Neural cell (in vitro differentiated cells): ENCODE data around the gene TFCP2L1. TPM values are rescaled to one million over a fixed set of nuclear protein-coding genes. Genes with fewer than 3 reads are reported as not detected.

Experiments
- H2AFZ ChIP-seq: fragments of 200-600, 300-800 bp; sonication (generic), shearing (Covaris generic); 2 replicates; pipeline ENCODE4 v1.6.0; 2014; ENCODE audit warnings: low read depth, mild to moderate bottlenecking, antibody characterized with exemption, low read length, moderate library complexity
- H3F3A ChIP-seq: fragments of 200-600 bp; shearing (Covaris generic); 2 replicates; pipeline ENCODE4 v1.6.1; 2016; ENCODE audit warnings: mild to moderate bottlenecking, moderate library complexity, mixed read lengths, antibody characterized with exemption, low read length; ENCODE audit not compliant: insufficient read depth, poor library complexity, severe bottlenecking
- H3K27ac ChIP-seq: fragments of 200-600, 300-800 bp; sonication (generic), shearing (Covaris generic); 2 replicates; pipeline ENCODE4 v1.5.1; 2014; ENCODE audit warnings: mild to moderate bottlenecking, low read length, moderate library complexity
- H3K27me3 ChIP-seq: fragments of 300-800, 200-600 bp; sonication (generic), shearing (Covaris generic); 2 replicates; pipeline ENCODE4 v1.6.0; 2014; ENCODE audit warnings: mild to moderate bottlenecking, low read depth, low read length, moderate library complexity; ENCODE audit not compliant: insufficient read depth
- H3K36me3 ChIP-seq: fragments of 300-800, 200-600 bp; sonication (generic), shearing (Covaris generic); 2 replicates; pipeline ENCODE4 v1.5.1; 2014; ENCODE audit warnings: mild to moderate bottlenecking, antibody characterized with exemption, low read length, moderate library complexity; ENCODE audit not compliant: insufficient read depth
- H3K4me2 ChIP-seq: fragments of 300-800, 200-600 bp; sonication (generic), shearing (Covaris generic); 2 replicates; pipeline ENCODE4 v1.6.0; 2014; ENCODE audit warnings: mild to moderate bottlenecking, low read length
- H3K4me3 ChIP-seq: fragments of 300-800, 200-600 bp; sonication (generic), shearing (Covaris generic); 2 replicates; pipeline ENCODE4 v1.5.1; 2014; ENCODE audit warnings: mild to moderate bottlenecking, low read length, moderate library complexity
- H3K79me2 ChIP-seq: fragments of 200-600 bp; shearing (Covaris generic); replicated peaks from 2 replicates; pipeline ENCODE4 v1.6.0; 2014; ENCODE audit warnings: mild to moderate bottlenecking, low read length, moderate library complexity; ENCODE audit not compliant: insufficient read depth
- H3K9ac ChIP-seq: fragments of 300-800, 200-600 bp; sonication (generic), shearing (Covaris generic); 2 replicates; pipeline ENCODE4 v1.6.1; 2016; ENCODE audit warnings: mild to moderate bottlenecking, low read length, mixed read lengths
- H3K9me2 ChIP-seq: fragments of 200-600 bp; shearing (Covaris generic); 2 replicates; pipeline ENCODE4 v1.6.1; 2016; ENCODE audit warnings: mild to moderate bottlenecking, low read length, mixed read lengths; ENCODE audit not compliant: insufficient read depth
- H3K9me3 ChIP-seq: fragments of 200-600, 300-800 bp; sonication (generic), shearing (Covaris generic); 2 replicates; pipeline ENCODE4 v1.6.1; 2016; ENCODE audit warnings: mild to moderate bottlenecking, mixed run types, low read length, moderate library complexity, mixed read lengths
- H4K20me1 ChIP-seq: fragments of 200-600 bp; shearing (Covaris generic); 2 replicates; pipeline ENCODE4 v1.6.1; 2016; ENCODE audit warnings: mild to moderate bottlenecking, mixed run types; ENCODE audit not compliant: insufficient read depth
- EP300 ChIP-seq: fragments of 450-650 bp; conservative IDR thresholded peaks from 2 replicates; pipeline ENCODE4 v1.6.1; 2014; ENCODE audit warnings: antibody characterized with exemption, mild to moderate bottlenecking, moderate library complexity; ENCODE audit not compliant: poor library complexity, severe bottlenecking
- EZH2 ChIP-seq: fragments of 200-600, 300-800 bp; shearing (Covaris generic), sonication (generic); IDR thresholded peaks from 2 replicates; pipeline ENCODE4 v1.6.1; 2014; ENCODE audit warnings: antibody characterized with exemption, low read length, borderline replicate concordance, mild to moderate bottlenecking; ENCODE audit not compliant: insufficient read depth, poor library complexity, severe bottlenecking
- MXI1 ChIP-seq: fragments of 450-650 bp; conservative IDR thresholded peaks from 2 replicates; pipeline ENCODE4 v1.6.1; 2014; ENCODE audit warnings: antibody characterized with exemption, mild to moderate bottlenecking; ENCODE audit not compliant: poor library complexity, severe bottlenecking
- POLR2AphosphoS5 ChIP-seq: IDR thresholded peaks from 2 replicates; pipeline ENCODE4 v1.6.1; 2012
- RAD21 ChIP-seq: fragments of 450-650 bp; conservative IDR thresholded peaks from 2 replicates; pipeline ENCODE4 v1.6.1; 2014; ENCODE audit warnings: antibody characterized with exemption, mild to moderate bottlenecking, moderate library complexity
- SMC3 ChIP-seq: fragments of 450-650 bp; conservative IDR thresholded peaks from 2 replicates; pipeline ENCODE4 v1.6.1; 2014; ENCODE audit warnings: antibody characterized with exemption, mild to moderate bottlenecking, moderate library complexity; ENCODE audit not compliant: poor library complexity
- TAF1 ChIP-seq: IDR thresholded peaks from 2 replicates; pipeline ENCODE4 v1.6.1; 2012; ENCODE audit warnings: low read depth
- polyA plus RNA-seq: library from polyadenylated mRNA; depleted of rRNA; stranded (reverse); fragments of >200 nt; gene quantifications from 2 replicates; pipeline ENCODE4 v1.2.3, GENCODE V29; 2014
- TF ChIP-seq, protein P1 (sequence below): fragments of 450-650 bp; IDR thresholded peaks from 2 replicates; pipeline ENCODE4 v1.5.1; 2014; ENCODE audit warnings: antibody characterized with exemption, mild to moderate bottlenecking, moderate library complexity; ENCODE audit not compliant: poor library complexity, severe bottlenecking
- TF ChIP-seq, protein P2 (sequence below): IDR thresholded peaks from 2 replicates; pipeline ENCODE4 v1.6.1; 2012; ENCODE audit warnings: borderline replicate concordance

TFCP2L1 gene
- polyA plus RNA-seq, 1 donor from 2014 or later, result 0.04 TPM

DNA sequence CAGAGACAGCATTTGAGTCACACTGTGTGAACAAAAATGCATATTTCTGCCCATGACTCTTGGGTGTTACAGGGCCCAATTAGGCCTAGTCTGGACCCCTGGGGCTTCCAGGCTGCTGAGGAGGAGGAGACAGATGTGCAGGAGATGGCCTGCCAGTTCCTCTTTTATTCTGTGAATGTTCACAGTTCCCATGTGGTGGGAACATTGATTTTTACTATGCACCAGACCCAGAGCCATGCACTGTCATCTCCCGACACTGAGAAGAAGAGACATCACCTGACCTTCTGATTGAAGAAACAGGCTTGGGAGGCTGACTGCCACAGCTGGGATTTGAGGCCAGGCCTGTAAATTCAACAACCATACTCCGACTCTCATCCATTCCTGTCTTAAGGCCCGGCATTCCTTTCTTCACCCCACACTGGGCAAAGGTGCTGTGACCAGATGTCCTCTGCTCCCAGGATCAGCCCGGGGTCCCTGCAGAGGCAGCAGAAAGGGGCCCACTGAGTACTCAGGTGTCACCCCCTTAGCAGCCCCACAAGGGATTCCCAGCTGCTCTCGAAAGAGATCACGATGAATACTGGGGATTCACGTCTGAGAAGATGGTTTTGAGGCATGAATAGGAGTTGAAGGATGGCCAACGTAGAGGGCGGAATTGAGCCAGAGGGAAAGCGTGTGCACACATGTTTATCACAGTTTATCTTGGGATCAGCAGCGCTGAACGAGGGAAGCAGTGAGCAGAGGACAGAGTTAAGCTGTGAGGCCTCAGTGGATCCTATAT lies 3.6 kb upstream of the TFCP2L1 start:
- no peak overlapping the region for H3K9ac ChIP-seq
- no peak overlapping the region for H3K27ac ChIP-seq
- H3K9me2 ChIP-seq, result no peaks in the 10 kb centered on the region
- no peak for TF ChIP-seq EP300
- no peak for TF ChIP-seq EZH2
- no peak for TF ChIP-seq SMC3
- TF ChIP-seq TAF1, result no peak
- no peak for TF ChIP-seq RAD21
- no peak for TF ChIP-seq POLR2AphosphoS5
- no peaks in the 10 kb centered on the region for H3F3A ChIP-seq
- H3K4me3 ChIP-seq, result no peak overlapping the region
- H3K36me3 ChIP-seq, result no peaks in the 10 kb centered on the region
- H3K4me2 ChIP-seq, result no peak overlapping the region
- H3K27me3 ChIP-seq, result peaks cover 29% of the 10 kb centered on the region
- no peaks in the 10 kb centered on the region for H4K20me1 ChIP-seq
- H2AFZ ChIP-seq, result no peak overlapping the region
- no peaks in the 10 kb centered on the region for H3K9me3 ChIP-seq
- no peaks in the 10 kb centered on the region for H3K79me2 ChIP-seq

DNA sequence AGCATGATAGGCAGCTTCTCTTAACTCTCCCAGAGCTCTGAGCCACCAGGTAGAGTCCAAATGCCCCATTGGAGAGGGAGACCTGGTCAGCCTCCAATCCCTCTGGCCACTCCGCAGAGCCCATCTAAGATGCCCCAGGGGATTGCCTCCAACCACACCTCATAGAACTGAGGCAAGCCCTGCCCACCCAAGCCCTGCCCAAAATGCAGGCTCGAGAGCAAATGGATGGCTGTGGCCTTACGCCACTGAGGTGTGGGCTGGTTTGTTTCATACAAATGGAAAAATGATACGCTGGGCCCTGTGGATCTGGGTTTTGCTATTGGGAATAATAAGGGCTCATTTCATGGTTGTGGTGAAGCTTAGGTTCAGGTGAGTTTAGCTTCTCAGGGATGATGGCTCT lies 3.0 kb upstream of the TFCP2L1 start:
- Histone ChIP-seq H3K9me2 (no peaks in the 10 kb centered on the region), H3K36me3 (no peaks in the 10 kb centered on the region), H4K20me1 (no peaks in the 10 kb centered on the region), H3K27me3 (peaks cover 36% of the 10 kb centered on the region), H3K4me3 (no peak overlapping the region), H3F3A (no peaks in the 10 kb centered on the region), H3K9ac (no peak overlapping the region), H3K9me3 (no peaks in the 10 kb centered on the region), H2AFZ (no peak overlapping the region), H3K79me2 (no peaks in the 10 kb centered on the region), H3K27ac (no peak overlapping the region), H3K4me2 (no peak overlapping the region)
- no peak for TF ChIP-seq EZH2
- TF ChIP-seq RAD21, result no peak
- no peak for TF ChIP-seq SMC3

DNA sequence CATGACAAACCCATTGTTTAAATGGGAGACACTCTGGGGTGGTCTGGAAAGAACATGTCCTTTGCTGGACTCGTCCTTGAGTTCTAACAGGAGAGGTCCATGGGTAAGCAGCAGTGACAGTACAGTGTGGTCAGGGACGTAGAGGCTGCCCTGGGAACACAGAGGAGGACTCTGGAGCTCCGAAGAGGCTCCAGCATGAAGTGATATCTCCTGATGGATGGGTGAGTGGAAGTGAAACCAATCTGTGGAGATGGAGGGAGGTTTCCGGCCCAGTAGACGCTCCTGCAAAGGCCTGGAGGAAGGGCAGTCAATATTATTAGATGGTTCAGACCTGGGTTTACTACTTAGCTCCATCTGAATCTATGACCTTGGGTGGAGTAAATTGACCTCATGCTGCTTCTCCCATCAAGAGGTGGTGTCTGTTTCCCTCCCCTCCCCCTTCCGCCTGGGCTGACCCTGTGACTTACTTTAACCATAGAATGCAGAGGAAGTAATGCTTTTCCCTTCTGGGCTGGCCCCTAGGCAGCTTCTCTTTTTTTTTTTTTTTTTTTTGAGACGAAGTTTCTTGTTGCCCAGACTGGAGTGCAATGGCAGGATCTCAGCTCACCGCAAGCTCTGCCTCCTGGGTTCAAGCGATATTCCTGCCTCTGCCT lies 2.3 kb upstream of the TFCP2L1 start:
- TF ChIP-seq, protein P1, sequence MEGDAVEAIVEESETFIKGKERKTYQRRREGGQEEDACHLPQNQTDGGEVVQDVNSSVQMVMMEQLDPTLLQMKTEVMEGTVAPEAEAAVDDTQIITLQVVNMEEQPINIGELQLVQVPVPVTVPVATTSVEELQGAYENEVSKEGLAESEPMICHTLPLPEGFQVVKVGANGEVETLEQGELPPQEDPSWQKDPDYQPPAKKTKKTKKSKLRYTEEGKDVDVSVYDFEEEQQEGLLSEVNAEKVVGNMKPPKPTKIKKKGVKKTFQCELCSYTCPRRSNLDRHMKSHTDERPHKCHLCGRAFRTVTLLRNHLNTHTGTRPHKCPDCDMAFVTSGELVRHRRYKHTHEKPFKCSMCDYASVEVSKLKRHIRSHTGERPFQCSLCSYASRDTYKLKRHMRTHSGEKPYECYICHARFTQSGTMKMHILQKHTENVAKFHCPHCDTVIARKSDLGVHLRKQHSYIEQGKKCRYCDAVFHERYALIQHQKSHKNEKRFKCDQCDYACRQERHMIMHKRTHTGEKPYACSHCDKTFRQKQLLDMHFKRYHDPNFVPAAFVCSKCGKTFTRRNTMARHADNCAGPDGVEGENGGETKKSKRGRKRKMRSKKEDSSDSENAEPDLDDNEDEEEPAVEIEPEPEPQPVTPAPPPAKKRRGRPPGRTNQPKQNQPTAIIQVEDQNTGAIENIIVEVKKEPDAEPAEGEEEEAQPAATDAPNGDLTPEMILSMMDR, result no peak
- TF ChIP-seq SMC3 (no peak), MXI1 (no peak), POLR2AphosphoS5 (no peak), EZH2 (no peak), TAF1 (no peak), RAD21 (no peak), EP300 (no peak)
- TF ChIP-seq, protein P2, sequence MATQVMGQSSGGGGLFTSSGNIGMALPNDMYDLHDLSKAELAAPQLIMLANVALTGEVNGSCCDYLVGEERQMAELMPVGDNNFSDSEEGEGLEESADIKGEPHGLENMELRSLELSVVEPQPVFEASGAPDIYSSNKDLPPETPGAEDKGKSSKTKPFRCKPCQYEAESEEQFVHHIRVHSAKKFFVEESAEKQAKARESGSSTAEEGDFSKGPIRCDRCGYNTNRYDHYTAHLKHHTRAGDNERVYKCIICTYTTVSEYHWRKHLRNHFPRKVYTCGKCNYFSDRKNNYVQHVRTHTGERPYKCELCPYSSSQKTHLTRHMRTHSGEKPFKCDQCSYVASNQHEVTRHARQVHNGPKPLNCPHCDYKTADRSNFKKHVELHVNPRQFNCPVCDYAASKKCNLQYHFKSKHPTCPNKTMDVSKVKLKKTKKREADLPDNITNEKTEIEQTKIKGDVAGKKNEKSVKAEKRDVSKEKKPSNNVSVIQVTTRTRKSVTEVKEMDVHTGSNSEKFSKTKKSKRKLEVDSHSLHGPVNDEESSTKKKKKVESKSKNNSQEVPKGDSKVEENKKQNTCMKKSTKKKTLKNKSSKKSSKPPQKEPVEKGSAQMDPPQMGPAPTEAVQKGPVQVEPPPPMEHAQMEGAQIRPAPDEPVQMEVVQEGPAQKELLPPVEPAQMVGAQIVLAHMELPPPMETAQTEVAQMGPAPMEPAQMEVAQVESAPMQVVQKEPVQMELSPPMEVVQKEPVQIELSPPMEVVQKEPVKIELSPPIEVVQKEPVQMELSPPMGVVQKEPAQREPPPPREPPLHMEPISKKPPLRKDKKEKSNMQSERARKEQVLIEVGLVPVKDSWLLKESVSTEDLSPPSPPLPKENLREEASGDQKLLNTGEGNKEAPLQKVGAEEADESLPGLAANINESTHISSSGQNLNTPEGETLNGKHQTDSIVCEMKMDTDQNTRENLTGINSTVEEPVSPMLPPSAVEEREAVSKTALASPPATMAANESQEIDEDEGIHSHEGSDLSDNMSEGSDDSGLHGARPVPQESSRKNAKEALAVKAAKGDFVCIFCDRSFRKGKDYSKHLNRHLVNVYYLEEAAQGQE, result no peak
- H3K9me3 ChIP-seq, result no peaks in the 10 kb centered on the region
- no peak overlapping the region for H3K9ac ChIP-seq
- H3K79me2 ChIP-seq, result no peaks in the 10 kb centered on the region
- no peaks in the 10 kb centered on the region for H3K36me3 ChIP-seq
- H3K4me3 ChIP-seq, result no peak overlapping the region
- no peaks in the 10 kb centered on the region for H3F3A ChIP-seq
- no peaks in the 10 kb centered on the region for H3K9me2 ChIP-seq
- H3K27me3 ChIP-seq, result peaks cover 43% of the 10 kb centered on the region
- H4K20me1 ChIP-seq, result no peaks in the 10 kb centered on the region
- H3K4me2 ChIP-seq, result no peak overlapping the region
- H3K27ac ChIP-seq, result no peak overlapping the region
- H2AFZ ChIP-seq, result no peak overlapping the region
